Gastrocnemius medialis (tissue), 4 donors: Measurements from ENCODE around the gene NRTN. TPM values are rescaled to one million over a fixed set of nuclear protein-coding genes. Genes with fewer than 3 reads are reported as not detected.
"Not testable (repeated sequence)": the region's sequence is repeated elsewhere in the genome, so short reads cannot be mapped to it uniquely, and the experiment has no call there.

Source experiments
- ATAC-seq, 2 donors: fragments of 150-250 bp; one replicate each; pipeline ENCODE4 v1.9.1; 2016
- DNase-seq, 2 donors: peaks; one replicate each; pipeline ENCODE4 v3.0.0-alpha.2; 2019
- H3K27ac ChIP-seq, 4 donors: fragments of 200-600 bp; sonication (generic); 1 replicate in 1 of 4; 2 replicates in 3 of 4; pipeline ENCODE4 v1.5.1; 2016 to 2018; ENCODE audit warnings: mild to moderate bottlenecking in 2 of 4, moderate library complexity in 1 of 4
- H3K27me3 ChIP-seq, 3 donors: fragments of 200-600 bp; sonication (generic) in 2 of 3; 1 replicate in 1 of 3; 2 replicates in 2 of 3; pipeline versions ENCODE4 v1.5.1 to v1.6.0; 2016 to 2019; ENCODE audit warnings: mild to moderate bottlenecking in 1 of 3, moderate library complexity in 1 of 3
- H3K36me3 ChIP-seq, 2 donors: fragments of 200-600 bp; sonication (generic) in 1 of 2; one replicate each; pipeline ENCODE4 v1.5.1; 2017 to 2018
- H3K4me1 ChIP-seq, 2 donors: fragments of 200-600 bp; sonication (generic) in 1 of 2; one replicate each; pipeline ENCODE4 v1.5.1; 2016 to 2017; ENCODE audit warnings: mild to moderate bottlenecking in 2 of 2
- H3K4me3 ChIP-seq, 4 donors: fragments of 200-600 bp; sonication (generic) in 3 of 4; 1 replicate in 1 of 4; 2 replicates in 3 of 4; pipeline ENCODE4 v1.5.1; 2016 to 2019; ENCODE audit warnings: mild to moderate bottlenecking in 2 of 4
- H3K9me3 ChIP-seq, 3 donors: fragments of 200-600 bp; sonication (generic) in 2 of 3; 1 replicate in 1 of 3; 2 replicates in 2 of 3; pipeline ENCODE4 v1.5.1; 2016 to 2019
- POLR2A ChIP-seq, 2 donors: fragments of 450-650 bp; IDR thresholded peaks; one replicate each; pipeline ENCODE4 v1.6.1; 2017; ENCODE audit warnings: antibody characterized with exemption in 2 of 2, mild to moderate bottlenecking in 2 of 2, moderate library complexity in 2 of 2
- in situ Hi-C, 4 donors: fragments of 200-750 bp; cut with MboI; loops; one replicate each; pipeline versions ENCODE4 v1.15.0 to v1.8.0; 2017; ENCODE audit warnings: low sequenced_read_pairs in 4 of 4
- intact Hi-C: fragments of 100-400 bp; cut with DNase I; formaldehyde crosslinking; loops from one replicate; pipeline ENCODE4 v1.15.1; 2023; ENCODE audit warnings: low total_unique reads
- total RNA-seq, 4 donors: library from RNA; depleted of rRNA; stranded (reverse); fragments of >200 nt; gene quantifications; one replicate each; pipeline versions ENCODE4 v1.1.0 to v1.2.3, GENCODE V29; 2016
- TF ChIP-seq, protein P1 (sequence below), 5 experiments: fragments of 450-650 bp in 3 of 5; fragments of 200-600 bp in 2 of 5; sonication (generic) in 2 of 5; IDR thresholded peaks in 4 of 5; conservative IDR thresholded peaks in 1 of 5; 1 replicate in 4 of 5; 2 replicates in 1 of 5; pipeline ENCODE4 v1.5.1; 2016 to 2019; ENCODE audit warnings: antibody characterized with exemption in 5 of 5, mild to moderate bottlenecking in 3 of 5, moderate library complexity in 3 of 5

NRTN gene
- total RNA-seq, 4 donors from 2014 or later, result not detected

DNA sequence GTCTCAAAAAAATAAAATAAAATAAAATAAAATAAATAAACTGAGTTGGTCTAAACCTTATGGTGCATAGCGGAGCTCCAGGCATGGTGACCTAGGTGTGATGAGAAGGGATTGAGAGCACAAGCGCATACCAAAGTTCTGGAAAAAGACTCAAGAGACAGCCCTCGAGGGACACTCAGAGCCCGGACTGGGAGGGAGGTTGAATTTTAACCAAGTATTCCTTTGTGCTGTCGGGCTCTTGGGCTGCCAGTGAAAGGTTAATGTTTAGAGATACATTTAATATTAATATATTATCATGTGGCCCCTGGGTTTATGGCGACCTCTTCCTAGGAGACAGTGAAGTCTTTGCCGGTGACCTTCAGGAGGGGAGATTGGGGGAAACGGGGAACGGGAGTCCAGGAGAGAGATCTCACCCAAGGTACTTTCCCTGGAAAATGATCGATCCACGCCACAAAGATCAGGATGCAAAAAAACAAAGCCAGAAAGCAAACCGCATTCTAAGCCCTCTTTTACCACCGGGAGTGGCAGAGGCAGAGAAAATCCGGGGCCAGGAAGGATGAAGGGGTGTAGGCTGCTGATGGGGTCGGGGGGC is 33.0 kb downstream of the NRTN start:
- TF ChIP-seq, protein P1, sequence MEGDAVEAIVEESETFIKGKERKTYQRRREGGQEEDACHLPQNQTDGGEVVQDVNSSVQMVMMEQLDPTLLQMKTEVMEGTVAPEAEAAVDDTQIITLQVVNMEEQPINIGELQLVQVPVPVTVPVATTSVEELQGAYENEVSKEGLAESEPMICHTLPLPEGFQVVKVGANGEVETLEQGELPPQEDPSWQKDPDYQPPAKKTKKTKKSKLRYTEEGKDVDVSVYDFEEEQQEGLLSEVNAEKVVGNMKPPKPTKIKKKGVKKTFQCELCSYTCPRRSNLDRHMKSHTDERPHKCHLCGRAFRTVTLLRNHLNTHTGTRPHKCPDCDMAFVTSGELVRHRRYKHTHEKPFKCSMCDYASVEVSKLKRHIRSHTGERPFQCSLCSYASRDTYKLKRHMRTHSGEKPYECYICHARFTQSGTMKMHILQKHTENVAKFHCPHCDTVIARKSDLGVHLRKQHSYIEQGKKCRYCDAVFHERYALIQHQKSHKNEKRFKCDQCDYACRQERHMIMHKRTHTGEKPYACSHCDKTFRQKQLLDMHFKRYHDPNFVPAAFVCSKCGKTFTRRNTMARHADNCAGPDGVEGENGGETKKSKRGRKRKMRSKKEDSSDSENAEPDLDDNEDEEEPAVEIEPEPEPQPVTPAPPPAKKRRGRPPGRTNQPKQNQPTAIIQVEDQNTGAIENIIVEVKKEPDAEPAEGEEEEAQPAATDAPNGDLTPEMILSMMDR (IDR thresholded peaks at IDR 0.05 in 4 of 5, conservative IDR thresholded peaks at IDR 0.05 in 1 of 5), result no peak
- no peak for TF ChIP-seq POLR2A (IDR thresholded peaks at IDR 0.05)
- ATAC-seq (no peak), DNase-seq (no peak)
- Histone ChIP-seq H3K9me3 (no peaks in the 10 kb centered on the region), H3K4me3 (no peak overlapping the region), H3K36me3 (no peaks in the 10 kb centered on the region), H3K27ac (no peak overlapping the region), H3K4me1 (no peaks in the 10 kb centered on the region), H3K27me3 (peaks cover 0 to 22% (median 17%) of the 10 kb centered on the region in 3 donors)
- intact Hi-C loops (no loop called here), in situ Hi-C loops (no loop called here)

DNA sequence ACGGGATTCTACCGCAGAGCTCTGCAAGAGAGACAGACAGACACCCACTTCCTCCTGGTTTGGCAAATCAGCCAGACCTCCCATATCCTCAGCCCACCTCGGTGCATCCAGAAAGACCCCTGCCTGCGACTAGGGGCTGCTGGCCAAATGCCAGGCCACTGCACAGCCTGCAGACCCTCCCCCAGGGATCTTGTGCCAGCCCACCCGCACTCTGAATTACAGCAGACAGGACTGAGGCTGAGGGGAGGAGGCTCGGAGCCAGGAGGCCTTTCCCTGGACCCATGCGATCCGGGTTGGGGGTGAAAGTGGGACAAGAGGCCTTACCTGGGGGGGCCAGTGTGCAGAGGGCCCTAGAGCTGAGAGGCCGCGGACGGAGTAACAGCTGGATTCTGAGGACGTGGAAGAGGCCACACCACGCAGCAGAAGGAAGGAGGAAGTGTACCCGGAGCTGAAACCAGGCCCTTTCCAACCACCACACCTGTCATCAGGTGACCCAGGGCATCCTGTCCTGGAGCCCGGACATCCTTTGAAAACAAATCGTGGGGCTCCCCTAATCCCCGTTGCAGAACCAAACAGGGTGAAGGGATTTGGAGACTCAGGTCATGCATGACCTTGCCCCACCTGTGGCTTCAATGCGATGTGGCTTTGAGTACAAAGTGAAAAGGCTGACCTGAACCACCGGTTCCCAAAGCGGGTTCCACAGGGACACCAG is 33.6 kb downstream of the NRTN start:
- TF ChIP-seq, protein P1 (IDR thresholded peaks at IDR 0.05 in 4 of 5, conservative IDR thresholded peaks at IDR 0.05 in 1 of 5), result no peak
- TF ChIP-seq POLR2A (IDR thresholded peaks at IDR 0.05), result no peak
- ATAC-seq, result no peak

DNA sequence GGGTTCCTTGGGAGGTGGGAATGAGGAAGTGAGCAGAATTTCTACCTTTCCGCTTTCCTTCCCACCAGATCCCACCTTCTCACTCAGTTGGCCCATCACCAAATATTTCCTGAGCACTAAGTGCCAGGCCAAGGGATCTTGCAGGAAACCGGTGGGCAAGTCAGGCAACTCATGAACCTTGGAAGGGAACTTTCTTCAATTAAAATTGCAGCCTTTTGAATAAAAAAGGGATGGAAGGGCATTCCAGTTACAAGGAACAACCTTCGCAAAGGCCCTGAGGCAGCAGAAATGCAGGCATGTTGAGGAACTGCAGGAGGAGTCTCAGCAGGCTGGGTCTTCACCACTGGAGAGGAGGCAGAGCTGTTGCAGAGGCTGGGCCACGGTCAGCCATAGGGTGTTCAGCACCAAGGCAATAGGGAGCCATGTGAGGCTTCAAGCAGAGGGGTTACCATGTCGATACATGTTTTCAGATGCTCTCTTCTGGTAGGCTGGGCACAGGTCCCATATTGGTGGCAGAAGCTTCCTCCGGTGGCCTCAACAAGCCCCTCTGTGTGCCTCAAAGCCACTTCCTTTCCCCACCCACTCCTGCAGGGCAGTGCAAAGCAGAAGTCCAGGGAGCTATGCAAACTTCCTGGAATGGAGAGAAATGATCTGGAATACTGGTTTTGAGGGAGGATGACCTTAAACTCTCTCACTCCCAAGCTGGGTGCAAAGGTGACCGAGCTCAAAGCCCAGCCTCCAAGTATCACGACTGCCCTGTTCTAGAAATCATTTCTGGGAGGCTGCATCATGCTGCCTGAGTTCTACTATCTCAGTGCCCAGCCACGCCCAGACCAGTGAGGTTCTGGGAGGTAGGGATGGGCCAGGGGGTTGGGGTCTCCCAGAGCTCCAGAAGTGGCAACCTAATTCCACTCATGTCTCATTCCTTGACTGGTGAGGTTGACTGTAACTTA is 34.5 kb downstream of the NRTN start, which contains the start of gene FUT6:
Gene FUT6, minus strand, starts transcription at position 638 of the 953 bp plus-strand sequence. CDS start 7,135 bp downstream, outside the sequence.
- Histone ChIP-seq H3K4me1 (no peaks in the 10 kb centered on the region), H3K27ac (no peak within 1 kb of the TSS), H3K9me3 (no peaks in the 10 kb centered on the region), H3K4me3 (no peak within 1 kb of the TSS), H3K27me3 (peaks cover 0 to 12% (median 11%) of the 10 kb centered on the region in 3 donors), H3K36me3 (no peaks in the 10 kb centered on the region)
- in situ Hi-C loops (no loop called here), intact Hi-C loops (no loop called here)
- TF ChIP-seq POLR2A (IDR thresholded peaks at IDR 0.05), result no peak
- TF ChIP-seq, protein P1 (IDR thresholded peaks at IDR 0.05 in 4 of 5, conservative IDR thresholded peaks at IDR 0.05 in 1 of 5), result no peak
- no peak for ATAC-seq
- DNase-seq, result no peak

More for the DNA sequence above, 33.6 kb downstream of the NRTN start:
- Histone ChIP-seq H3K27me3 (peaks cover 0 to 16% (median 13%) of the 10 kb centered on the region in 3 donors), H3K4me3 (no peak overlapping the region), H3K36me3 (no peaks in the 10 kb centered on the region), H3K27ac (no peak overlapping the region), H3K4me1 (no peaks in the 10 kb centered on the region), H3K9me3 (no peaks in the 10 kb centered on the region)
- in situ Hi-C loops (no loop called here), intact Hi-C loops (no loop called here)
- no peak for DNase-seq

DNA sequence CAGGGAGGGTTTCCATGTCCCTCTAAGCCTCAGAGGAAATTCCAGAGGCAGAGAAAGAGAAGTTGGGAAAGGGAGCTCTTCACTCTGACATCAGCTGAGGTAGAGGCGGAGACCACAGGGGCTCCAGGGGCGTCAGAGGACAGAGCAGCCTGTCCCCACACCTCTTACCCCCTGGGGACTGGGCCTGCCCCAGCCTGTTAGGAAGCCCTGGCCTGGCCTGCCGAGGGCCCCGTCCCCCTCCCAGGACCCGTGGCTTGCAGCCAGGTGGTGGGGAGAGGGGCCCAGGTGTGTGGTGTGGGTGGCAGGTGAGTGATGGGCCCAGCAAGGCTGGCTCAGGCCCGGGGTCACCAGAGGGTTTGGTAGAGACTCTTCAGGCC is 36.9 kb downstream of the NRTN start:
- H3K36me3 ChIP-seq, H3K27ac ChIP-seq, H3K4me3 ChIP-seq, H3K4me1 ChIP-seq, H3K27me3 ChIP-seq, ATAC-seq, in situ Hi-C loops, H3K9me3 ChIP-seq, DNase-seq, intact Hi-C loops: not testable (repeated sequence)
